ENCODE measurements around the gene GZMH. TPM values are rescaled to one million over a fixed set of nuclear protein-coding genes. Genes with fewer than 3 reads are reported as not detected.

Gene GZMH
- total and polyA plus RNA-seq, 12 donors: 0.28 to 6.4 (median 0.55) TPM; not detected in 4

- intact Hi-C loops (cut with DNase I): no loop called here
- 61 to 64% methylated on average over 3 of the region's 3 CpGs for WGBS, 2 donors
Measured at GRCh38 chr14:24563505-24563904, 46.0 kb downstream of the GZMH start.

GRCh38 chr14:24556756-24557155 lies 52.7 kb downstream of the GZMH start:
- Histone ChIP-seq H3K27ac (no peak overlapping the region), H3K36me3 (no peaks in the 10 kb centered on the region), H3K9me3 (peaks cover 0 to 8% (median 0%) of the 10 kb centered on the region in 11 donors), H3K4me1 (no peaks in the 10 kb centered on the region), H3K4me3 (no peak overlapping the region), H3K27me3 (no peaks in the 10 kb centered on the region)
- 62 to 65% methylated on average over 4 of the region's 4 CpGs for WGBS, 2 donors
- no peak for ATAC-seq
- no peak for DNase-seq
- TF ChIP-seq, protein P1, sequence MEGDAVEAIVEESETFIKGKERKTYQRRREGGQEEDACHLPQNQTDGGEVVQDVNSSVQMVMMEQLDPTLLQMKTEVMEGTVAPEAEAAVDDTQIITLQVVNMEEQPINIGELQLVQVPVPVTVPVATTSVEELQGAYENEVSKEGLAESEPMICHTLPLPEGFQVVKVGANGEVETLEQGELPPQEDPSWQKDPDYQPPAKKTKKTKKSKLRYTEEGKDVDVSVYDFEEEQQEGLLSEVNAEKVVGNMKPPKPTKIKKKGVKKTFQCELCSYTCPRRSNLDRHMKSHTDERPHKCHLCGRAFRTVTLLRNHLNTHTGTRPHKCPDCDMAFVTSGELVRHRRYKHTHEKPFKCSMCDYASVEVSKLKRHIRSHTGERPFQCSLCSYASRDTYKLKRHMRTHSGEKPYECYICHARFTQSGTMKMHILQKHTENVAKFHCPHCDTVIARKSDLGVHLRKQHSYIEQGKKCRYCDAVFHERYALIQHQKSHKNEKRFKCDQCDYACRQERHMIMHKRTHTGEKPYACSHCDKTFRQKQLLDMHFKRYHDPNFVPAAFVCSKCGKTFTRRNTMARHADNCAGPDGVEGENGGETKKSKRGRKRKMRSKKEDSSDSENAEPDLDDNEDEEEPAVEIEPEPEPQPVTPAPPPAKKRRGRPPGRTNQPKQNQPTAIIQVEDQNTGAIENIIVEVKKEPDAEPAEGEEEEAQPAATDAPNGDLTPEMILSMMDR (IDR thresholded peaks at IDR 0.05): no peak
- intact Hi-C loops (cut with DNase I): no loop called here

More at GRCh38 chr14:24563505-24563904, 46.0 kb downstream of the GZMH start:
- no peak overlapping the region for H3K4me3 ChIP-seq
- DNase-seq (no peak), ATAC-seq (no peak)
- TF ChIP-seq, protein P1 (IDR thresholded peaks at IDR 0.05): no peak
- no peak overlapping the region for H3K27ac ChIP-seq
- H3K27me3 ChIP-seq: no peaks in the 10 kb centered on the region
- no peaks in the 10 kb centered on the region for H3K4me1 ChIP-seq
- H3K9me3 ChIP-seq: peaks cover 0 to 35% (median 11%) of the 10 kb centered on the region in 11 donors
- H3K36me3 ChIP-seq: no peaks in the 10 kb centered on the region

Other genes starting within 250 kb of the GZMH start
- gene NFATC4, start 241.5 kb downstream of the GZMH start, total RNA-seq: 10 to 100 TPM in 4 of 10 donors, 1 to 10 TPM in 6; 3.0 to 42.0 (median 7.8) TPM
- 10 to 100 TPM; 28.7 to 69.2 TPM for gene NFATC4, start 241.5 kb downstream of the GZMH start, polyA plus RNA-seq
- 1 to 10 TPM; 3.6 to 9.0 (median 6.4) TPM for gene NYNRIN, start 210.7 kb downstream of the GZMH start, total RNA-seq
- 1 to 10 TPM; 4.6 to 6.8 TPM for gene NYNRIN, start 210.7 kb downstream of the GZMH start, polyA plus RNA-seq
- 1 to 10 TPM in 4 of 10 donors, under 1 TPM in 6; 0.24 to 2.5 (median 0.80) TPM for gene CBLN3, start 180.0 kb downstream of the GZMH start, total RNA-seq
- 1 to 10 TPM; 1.0 to 1.8 TPM for gene CBLN3, start 180.0 kb downstream of the GZMH start, polyA plus RNA-seq
- gene KHNYN, start 179.7 kb downstream of the GZMH start, total RNA-seq: 10 to 100 TPM; 14.3 to 30.1 (median 17.9) TPM
- gene KHNYN, start 179.7 kb downstream of the GZMH start, polyA plus RNA-seq: 10 to 100 TPM; 14.0 to 20.9 TPM
- gene SDR39U1, start 166.9 kb downstream of the GZMH start, total RNA-seq: 10 to 100 TPM; 55.6 to 93.6 (median 67.4) TPM
- 100 to 1,000 TPM in 1 of 2 donors, 10 to 100 TPM in 1; 88.5 to 108 TPM for gene SDR39U1, start 166.9 kb downstream of the GZMH start, polyA plus RNA-seq
- 1 to 10 TPM in 3 of 10 donors, under 1 TPM in 5, not detected in 2; 0.26 to 1.4 (median 0.73) TPM for gene CMA1, start 101.4 kb downstream of the GZMH start, total RNA-seq
- gene CMA1, start 101.4 kb downstream of the GZMH start, polyA plus RNA-seq: under 1 TPM in 1 of 2 donors, not detected in 1; 0.13 TPM
- gene CTSG, start 33.4 kb downstream of the GZMH start, total RNA-seq: 1 to 10 TPM in 5 of 10 donors, under 1 TPM in 4, not detected in 1; 0.49 to 2.4 (median 1.1) TPM
- under 1 TPM in 1 of 2 donors, not detected in 1; 0.23 TPM for gene CTSG, start 33.4 kb downstream of the GZMH start, polyA plus RNA-seq
- 10 to 100 TPM in 1 of 10 donors, 1 to 10 TPM in 3, under 1 TPM in 5, not detected in 1; 0.35 to 19.2 (median 0.96) TPM for gene GZMB, start 24.5 kb upstream of the GZMH start, total RNA-seq
- gene GZMB, start 24.5 kb upstream of the GZMH start, polyA plus RNA-seq: 1 to 10 TPM in 1 of 2 donors, under 1 TPM in 1; 0.46 to 1.8 TPM